Trophoblast cell (in vitro differentiated cells and primary cell): ENCODE measurements around the gene YPEL5.

Experiments
- DNase-seq, 2 donors: peaks; one replicate each; pipeline ENCODE4 v3.0.0-alpha.2; 2016
- H2AFZ ChIP-seq: 2 replicates; pipeline ENCODE4 v1.6.1; 2013; ENCODE audit warnings: low read length, moderate library complexity, mild to moderate bottlenecking; ENCODE audit not compliant: insufficient read depth, poor library complexity
- H2AK5ac ChIP-seq: 2 replicates; pipeline ENCODE4 v1.6.1; 2013; ENCODE audit warnings: mild to moderate bottlenecking, low read length
- H2BK120ac ChIP-seq: 2 replicates; pipeline ENCODE4 v1.6.1; 2013; ENCODE audit warnings: low read length, mild to moderate bottlenecking, moderate library complexity; ENCODE audit not compliant: insufficient read depth, poor library complexity
- H2BK12ac ChIP-seq: 2 replicates; pipeline ENCODE4 v1.6.1; 2013; ENCODE audit warnings: mild to moderate bottlenecking, low read length, moderate library complexity
- H2BK5ac ChIP-seq: 2 replicates; pipeline ENCODE4 v1.6.1; 2013; ENCODE audit warnings: low read length, low read depth, moderate library complexity, mild to moderate bottlenecking; ENCODE audit not compliant: poor library complexity
- H3K14ac ChIP-seq: 2 replicates; pipeline ENCODE4 v1.6.1; 2013; ENCODE audit warnings: mild to moderate bottlenecking, low read length
- H3K18ac ChIP-seq: 2 replicates; pipeline ENCODE4 v1.6.1; 2013; ENCODE audit warnings: mild to moderate bottlenecking, low read length
- H3K23ac ChIP-seq: 2 replicates; pipeline ENCODE4 v1.6.1; 2013; ENCODE audit warnings: low read length
- H3K27ac ChIP-seq: 2 replicates; pipeline ENCODE4 v1.5.1; 2013; ENCODE audit warnings: low read depth, mild to moderate bottlenecking, inconsistent platforms, low read length, moderate library complexity
- H3K27me3 ChIP-seq: 2 replicates; pipeline ENCODE4 v1.6.1; 2013; ENCODE audit warnings: inconsistent platforms, mild to moderate bottlenecking, low read length, moderate library complexity; ENCODE audit not compliant: insufficient read depth
- H3K36me3 ChIP-seq, 2 experiments: 1 replicate in 1 of 2; 2 replicates in 1 of 2; pipeline ENCODE4 v1.6.1; 2013; ENCODE audit warnings: low read length in 2 of 2, mild to moderate bottlenecking in 2 of 2, moderate library complexity in 1 of 2; ENCODE audit not compliant: insufficient read depth in 2 of 2, control insufficient read depth in 1 of 2
- H3K4ac ChIP-seq: 2 replicates; pipeline ENCODE4 v1.6.1; 2013; ENCODE audit warnings: low read depth, mild to moderate bottlenecking, low read length, moderate library complexity
- H3K4me1 ChIP-seq, 2 experiments: 1 replicate in 1 of 2; 2 replicates in 1 of 2; pipeline ENCODE4 v1.6.1; 2013; ENCODE audit warnings: low read length in 2 of 2, mild to moderate bottlenecking in 2 of 2, moderate library complexity in 1 of 2; ENCODE audit not compliant: insufficient read depth in 2 of 2, control insufficient read depth in 1 of 2
- H3K4me2 ChIP-seq: 2 replicates; pipeline ENCODE4 v1.6.1; 2013; ENCODE audit warnings: inconsistent platforms, mild to moderate bottlenecking, low read length, moderate library complexity
- H3K4me3 ChIP-seq: 2 replicates; pipeline ENCODE4 v1.5.1; 2013; ENCODE audit warnings: mild to moderate bottlenecking, low read depth, low read length, inconsistent platforms
- H3K79me1 ChIP-seq: one replicate; pipeline ENCODE4 v1.6.1; 2013; ENCODE audit warnings: low read length
- H3K79me2 ChIP-seq: 2 replicates; pipeline ENCODE4 v1.6.1; 2013; ENCODE audit warnings: low read length, mild to moderate bottlenecking; ENCODE audit not compliant: control insufficient read depth, insufficient read depth, poor library complexity
- H3K9ac ChIP-seq: 2 replicates; pipeline ENCODE4 v1.6.1; 2013; ENCODE audit warnings: mild to moderate bottlenecking, low read length
- H3K9me3 ChIP-seq: 2 replicates; pipeline ENCODE4 v1.6.1; 2013; ENCODE audit warnings: low read depth, mild to moderate bottlenecking, control low read depth, inconsistent platforms, low read length; ENCODE audit not compliant: insufficient read depth
- H4K12ac ChIP-seq: 2 replicates; pipeline ENCODE4 v1.6.1; 2013; ENCODE audit warnings: low read depth, mild to moderate bottlenecking, low read length, moderate library complexity
- H4K8ac ChIP-seq: 2 replicates; pipeline ENCODE4 v1.6.1; 2013; ENCODE audit warnings: low read depth, mild to moderate bottlenecking, low read length, moderate library complexity
- H4K91ac ChIP-seq: one replicate; pipeline ENCODE4 v1.6.1; 2013; ENCODE audit warnings: low read depth, mild to moderate bottlenecking, low read length, moderate library complexity
- WGBS: extraction: QIAGEN DNeasy Blood & Tissue Kit; methylation state at CpG from one replicate; pipeline ENCODE4 v1.1.7; 2013; ENCODE audit warnings: missing lambda C conversion rate; ENCODE audit not compliant: insufficient read length, insufficient coverage; ENCODE audit errors: extremely low coverage; 5-methylcytosine and 5-hydroxymethylcytosine counted together

The YPEL5 gene

DNA sequence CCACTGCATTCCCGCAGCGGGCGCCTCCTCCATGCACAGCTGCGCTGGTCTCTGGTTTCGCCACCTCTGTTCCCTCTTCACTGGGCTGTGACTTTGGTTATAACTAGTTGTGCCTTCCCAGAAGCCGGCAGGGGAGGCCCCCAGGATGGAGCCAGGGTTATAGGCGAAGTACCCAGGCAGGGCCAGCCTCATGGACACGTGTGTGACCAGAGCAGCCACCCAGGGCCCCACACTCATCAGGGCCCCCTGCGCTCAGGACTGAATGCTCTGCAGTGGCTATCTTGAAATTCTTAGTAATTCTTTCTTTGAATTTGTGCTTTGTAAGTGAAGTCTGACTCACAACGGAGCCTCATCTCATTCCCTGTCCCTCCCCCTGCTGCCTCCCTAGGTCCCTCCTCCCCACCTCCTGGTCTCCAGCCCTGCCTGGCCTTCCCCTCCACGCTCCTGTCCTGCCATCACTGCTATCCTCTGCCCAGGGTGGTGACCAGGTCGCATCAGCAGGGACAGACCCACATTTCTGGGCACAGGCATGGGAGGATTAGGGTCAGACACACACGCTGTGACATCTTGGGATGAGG, 46.4 kb downstream of the YPEL5 start:
- peaks cover 1% of the 10 kb centered on the region for H3K9me3 ChIP-seq
- peak overlapping the region; percentile 15 for H3K9ac ChIP-seq
- H4K12ac ChIP-seq, result no peak overlapping the region
- H3K4me1 ChIP-seq, result no peaks in the 10 kb centered on the region
- no peaks in the 10 kb centered on the region for H3K36me3 ChIP-seq
- no peak overlapping the region for H2BK12ac ChIP-seq
- H3K18ac ChIP-seq, result no peak overlapping the region
- no peaks in the 10 kb centered on the region for H3K79me1 ChIP-seq
- no peak overlapping the region for H3K4me2 ChIP-seq
- no peak overlapping the region for H4K8ac ChIP-seq
- DNase-seq, result no peak
- H2AFZ ChIP-seq, result no peak overlapping the region
- H3K79me2 ChIP-seq, result no peaks in the 10 kb centered on the region
- H3K27me3 ChIP-seq, result no peaks in the 10 kb centered on the region
- H2BK5ac ChIP-seq, result no peak overlapping the region
- H3K14ac ChIP-seq, result no peak overlapping the region
- H2BK120ac ChIP-seq, result no peak overlapping the region
- no peak overlapping the region for H3K4ac ChIP-seq
- H4K91ac ChIP-seq, result no peak overlapping the region
- no peak overlapping the region for H3K4me3 ChIP-seq
- peak overlapping the region; percentile 60 for H3K23ac ChIP-seq
- H2AK5ac ChIP-seq, result no peak overlapping the region
- WGBS, result no CpG with 5 or more reads among the region's 13 CpGs
- H3K27ac ChIP-seq, result no peak overlapping the region

- peak overlapping the region; percentile 8 for H3K9ac ChIP-seq
- H2AFZ ChIP-seq, result no peak overlapping the region
- no peak overlapping the region for H4K91ac ChIP-seq
- DNase-seq, result no peak
- no peak overlapping the region for H3K4ac ChIP-seq
- H3K9me3 ChIP-seq, result peaks cover 1% of the 10 kb centered on the region
- H3K4me3 ChIP-seq, result no peak overlapping the region
- H4K12ac ChIP-seq, result no peak overlapping the region
- H3K14ac ChIP-seq, result no peak overlapping the region
- no peak overlapping the region for H3K23ac ChIP-seq
- no peak overlapping the region for H2BK5ac ChIP-seq
- H4K8ac ChIP-seq, result no peak overlapping the region
- H3K79me2 ChIP-seq, result no peaks in the 10 kb centered on the region
- H3K4me1 ChIP-seq, result no peaks in the 10 kb centered on the region
- no peaks in the 10 kb centered on the region for H3K36me3 ChIP-seq
- no peak overlapping the region for H3K18ac ChIP-seq
- no peaks in the 10 kb centered on the region for H3K27me3 ChIP-seq
- H3K79me1 ChIP-seq, result no peaks in the 10 kb centered on the region
- no peak overlapping the region for H3K4me2 ChIP-seq
- no peak overlapping the region for H2BK120ac ChIP-seq
- H2AK5ac ChIP-seq, result no peak overlapping the region
- no peak overlapping the region for H2BK12ac ChIP-seq
- WGBS, result no CpG with 5 or more reads among the region's 7 CpGs
- no peak overlapping the region for H3K27ac ChIP-seq
Observed at GRCh38 chr2:30194421-30194820, 47.6 kb downstream of the YPEL5 start.

DNA sequence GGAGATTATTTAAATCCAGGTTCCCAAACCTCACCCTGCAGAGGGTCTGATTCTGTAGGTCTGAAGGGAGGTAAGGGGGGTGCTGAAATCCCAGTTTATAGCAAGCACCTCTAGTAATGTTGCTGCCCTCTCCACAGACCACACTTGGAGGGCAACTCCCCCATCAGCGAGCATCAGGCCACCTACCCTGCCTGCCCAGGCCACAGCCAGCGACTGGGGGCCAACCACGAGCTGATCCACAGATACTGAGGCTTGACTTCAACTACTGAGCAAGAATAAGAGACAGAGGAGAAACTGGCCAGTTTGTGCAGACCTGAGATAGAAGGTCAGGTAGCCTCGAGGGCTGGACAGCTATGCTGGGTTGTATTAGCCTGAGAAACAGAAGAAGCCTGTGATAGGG, 48.2 kb downstream of the YPEL5 start:
- Histone ChIP-seq H2AFZ (no peak overlapping the region), H3K4me3 (no peak overlapping the region), H3K27me3 (no peaks in the 10 kb centered on the region), H3K4me1 (no peaks in the 10 kb centered on the region), H2BK12ac (no peak overlapping the region), H3K79me2 (no peaks in the 10 kb centered on the region), H2AK5ac (no peak overlapping the region), H3K36me3 (no peaks in the 10 kb centered on the region), H3K79me1 (no peaks in the 10 kb centered on the region), H2BK5ac (no peak overlapping the region), H3K4ac (no peak overlapping the region), H4K91ac (no peak overlapping the region), H3K23ac (no peak overlapping the region), H3K18ac (no peak overlapping the region), H4K12ac (no peak overlapping the region), H4K8ac (no peak overlapping the region), H3K9ac (no peak overlapping the region), H3K27ac (no peak overlapping the region), H3K9me3 (peaks cover 1% of the 10 kb centered on the region), H3K14ac (no peak overlapping the region), H3K4me2 (no peak overlapping the region), H2BK120ac (no peak overlapping the region)
- no CpG with 5 or more reads among the region's 4 CpGs for WGBS
- no peak for DNase-seq

DNA sequence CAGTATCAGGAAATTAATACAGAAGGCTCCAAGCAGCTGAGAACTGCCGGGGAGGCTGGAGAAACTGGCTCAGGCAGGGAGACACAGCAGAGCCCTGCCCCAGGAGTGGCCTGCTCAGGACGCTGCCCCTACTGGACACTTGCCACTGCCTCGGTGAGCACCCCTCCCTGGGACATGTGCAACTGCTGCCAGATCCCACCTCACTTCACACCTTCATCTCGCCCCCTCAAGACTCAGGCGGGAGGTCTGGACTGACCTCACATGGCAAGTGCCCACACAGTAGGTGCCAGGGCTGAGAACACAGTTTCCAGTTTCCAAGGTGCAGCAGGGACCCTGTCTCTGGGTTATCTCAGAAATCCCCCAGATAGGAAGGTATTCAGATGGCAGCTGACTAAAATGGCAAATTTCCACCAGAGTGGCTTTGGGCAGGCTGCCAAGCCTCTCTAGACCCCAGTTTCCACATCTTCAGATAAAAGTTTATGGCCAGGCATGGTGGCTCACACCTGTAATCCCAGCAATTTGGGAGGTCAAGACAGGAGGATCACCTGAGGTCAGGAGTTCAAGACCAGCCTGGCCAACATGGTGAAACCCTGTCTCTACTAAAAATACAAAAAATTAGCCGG, 50.9 kb downstream of the YPEL5 start:
- Histone ChIP-seq H2BK120ac (no peak overlapping the region), H3K4ac (no peak overlapping the region), H2AFZ (no peak overlapping the region), H3K36me3 (no peaks in the 10 kb centered on the region), H3K79me1 (no peaks in the 10 kb centered on the region), H3K14ac (no peak overlapping the region), H4K91ac (no peak overlapping the region), H3K9me3 (no peaks in the 10 kb centered on the region), H3K4me2 (no peak overlapping the region), H2AK5ac (no peak overlapping the region), H3K9ac (no peak overlapping the region), H3K79me2 (no peaks in the 10 kb centered on the region), H3K18ac (no peak overlapping the region), H2BK5ac (no peak overlapping the region), H3K4me3 (no peak overlapping the region), H3K27ac (no peak overlapping the region), H2BK12ac (no peak overlapping the region), H3K23ac (no peak overlapping the region), H3K4me1 (no peaks in the 10 kb centered on the region), H3K27me3 (no peaks in the 10 kb centered on the region), H4K12ac (no peak overlapping the region), H4K8ac (no peak overlapping the region)
- DNase-seq, result no peak
- no CpG with 5 or more reads among the region's 6 CpGs for WGBS
